Fibroblast of lung (primary cell): ENCODE measurements around the gene ZBTB32. TPM values are rescaled to one million over a fixed set of nuclear protein-coding genes. Genes with fewer than 3 reads are reported as not detected.

Experiments
- DNase-seq, 2 donors: peaks; one replicate each; pipeline versions ENCODE4 v3.0.0 to v3.0.0-alpha.2; 2010; ENCODE audit warnings: low read depth in 2 of 2
- H2AFZ ChIP-seq: 2 replicates; pipeline ENCODE4 v1.5.1; 2012; ENCODE audit warnings: low read length, control low read depth, inconsistent platforms
- H3K27ac ChIP-seq: 2 replicates; pipeline ENCODE4 v1.5.1; 2011; ENCODE audit warnings: low read length, control low read depth; ENCODE audit not compliant: insufficient read depth
- H3K27me3 ChIP-seq: 2 replicates; pipeline ENCODE4 v1.5.1; 2011; ENCODE audit warnings: mild to moderate bottlenecking, low read length; ENCODE audit not compliant: control insufficient read depth, insufficient read depth
- H3K36me3 ChIP-seq: 2 replicates; pipeline ENCODE4 v1.5.1; 2011; ENCODE audit warnings: low read length; ENCODE audit not compliant: control insufficient read depth, insufficient read depth
- H3K4me1 ChIP-seq: 2 replicates; pipeline ENCODE4 v1.5.1; 2011; ENCODE audit warnings: low read length; ENCODE audit not compliant: control insufficient read depth, insufficient read depth; ENCODE audit errors: extremely low read depth
- H3K4me2 ChIP-seq: 2 replicates; pipeline ENCODE4 v1.5.1; 2011; ENCODE audit warnings: low read length, control low read depth; ENCODE audit not compliant: insufficient read depth; ENCODE audit errors: extremely low read depth
- H3K4me3 ChIP-seq, 4 experiments: fragments of 200-600 bp in 1 of 4; sonication (generic) in 1 of 4; replicated peaks in 1 of 4; 2 replicates each; pipeline ENCODE4 v1.5.1; 2011 to 2016; ENCODE audit warnings: low read length in 4 of 4, low read depth in 3 of 4, mild to moderate bottlenecking in 3 of 4, control low read depth in 2 of 4, inconsistent platforms in 1 of 4, mixed read lengths in 1 of 4; ENCODE audit not compliant: insufficient read depth in 1 of 4; ENCODE audit errors: control extremely low read depth in 1 of 4
- H3K79me2 ChIP-seq: 2 replicates; pipeline ENCODE4 v1.5.1; 2012; ENCODE audit warnings: mild to moderate bottlenecking, low read length, inconsistent platforms; ENCODE audit not compliant: control insufficient read depth, insufficient read depth
- H3K9ac ChIP-seq: 2 replicates; pipeline ENCODE4 v1.5.1; 2011; ENCODE audit warnings: mild to moderate bottlenecking, low read length, control low read depth; ENCODE audit not compliant: insufficient read depth
- H3K9me3 ChIP-seq: 2 replicates; pipeline ENCODE4 v1.5.1; 2012; ENCODE audit warnings: low read depth, low read length; ENCODE audit not compliant: control insufficient read depth, insufficient read depth
- H4K20me1 ChIP-seq: 2 replicates; pipeline ENCODE4 v1.5.1; 2011; ENCODE audit warnings: low read length; ENCODE audit not compliant: control insufficient read depth, insufficient read depth; ENCODE audit errors: extremely low read depth
- CTCF ChIP-seq, 2 donors: IDR thresholded peaks in 1 of 2; conservative IDR thresholded peaks in 1 of 2; 1 replicate in 1 of 2; 2 replicates in 1 of 2; pipeline ENCODE4 v1.5.1; 2011 to 2012; ENCODE audit warnings: low read length in 2 of 2, control low read depth in 1 of 2, inconsistent platforms in 1 of 2, low read depth in 1 of 2, mild to moderate bottlenecking in 1 of 2
- EZH2 ChIP-seq: IDR thresholded peaks from 2 replicates; pipeline ENCODE4 v1.5.1; 2012; ENCODE audit warnings: low read length, control low read depth, mild to moderate bottlenecking; ENCODE audit errors: missing control alignments
- polyA plus RNA-seq, 2 donors: library from polyadenylated mRNA; depleted of rRNA in 1 of 2; stranded (reverse) in 1 of 2; unstranded in 1 of 2; fragments of >200 nt; gene quantifications; 2 replicates each; pipeline ENCODE4 v1.2.1, GENCODE V29; 2011 to 2012; ENCODE audit warnings: missing spikeins in 1 of 2
- total RNA-seq: library from RNA; depleted of rRNA; stranded (reverse); fragments of >200 nt; gene quantifications from 2 replicates; pipeline ENCODE4 v1.2.1, GENCODE V29; 2014

The ZBTB32 gene
- total and polyA plus RNA-seq, 2 donors (not counting 1 experiment from before 2014, with no cell fraction given): not detected

- TF ChIP-seq CTCF (conservative IDR thresholded peaks at IDR 0.05 in 1 of 2, IDR thresholded peaks at IDR 0.05 in 1 of 2; ENCODE audit: low read depth in 1 of 2, low read length in 2 of 2) (no peak), EZH2 (no peak)
Observed at GRCh38 chr19:35666251-35666913, 38.0 kb upstream of the ZBTB32 start, which contains the start of gene UPK1A. TSS of gene UPK1A (plus strand) at chr19:35666517. CDS start at chr19:35666813, 296 bp downstream.

GRCh38 chr19:35669566-35669965 lies 34.8 kb upstream of the ZBTB32 start:
- no peak overlapping the region for H3K27ac ChIP-seq
- H4K20me1 ChIP-seq: no peaks in the 10 kb centered on the region
- TF ChIP-seq EZH2: no peak
- no peak for TF ChIP-seq CTCF (conservative IDR thresholded peaks at IDR 0.05 in 1 of 2, IDR thresholded peaks at IDR 0.05 in 1 of 2; ENCODE audit: low read depth in 1 of 2, low read length in 2 of 2)
- H3K9me3 ChIP-seq: no peaks in the 10 kb centered on the region
- H3K27me3 ChIP-seq: no peaks in the 10 kb centered on the region
- H2AFZ ChIP-seq: no peak overlapping the region
- no peak overlapping the region for H3K9ac ChIP-seq
- no peak for DNase-seq
- no peak overlapping the region for H3K4me3 ChIP-seq
- H3K36me3 ChIP-seq: no peaks in the 10 kb centered on the region
- no peak overlapping the region for H3K4me2 ChIP-seq
- no peaks in the 10 kb centered on the region for H3K79me2 ChIP-seq
- H3K4me1 ChIP-seq: no peaks in the 10 kb centered on the region

More at GRCh38 chr19:35666251-35666913, 38.0 kb upstream of the ZBTB32 start, which contains the start of gene UPK1A:
- no peaks in the 10 kb centered on the region for H4K20me1 ChIP-seq
- H3K9me3 ChIP-seq: no peaks in the 10 kb centered on the region
- H3K79me2 ChIP-seq: no peaks in the 10 kb centered on the region
- no peak within 1 kb of the TSS for H3K4me2 ChIP-seq
- H3K4me1 ChIP-seq: no peaks in the 10 kb centered on the region
- H3K27ac ChIP-seq: no peak within 1 kb of the TSS
- DNase-seq: no peak
- H3K9ac ChIP-seq: no peak within 1 kb of the TSS
- H2AFZ ChIP-seq: no peak within 1 kb of the TSS
- no peaks in the 10 kb centered on the region for H3K27me3 ChIP-seq
- H3K36me3 ChIP-seq: no peaks in the 10 kb centered on the region
- no peak within 1 kb of the TSS for H3K4me3 ChIP-seq

- H3K27ac ChIP-seq: no peak overlapping the region
- no peak overlapping the region for H2AFZ ChIP-seq
- no peaks in the 10 kb centered on the region for H3K9me3 ChIP-seq
- no peak overlapping the region for H3K4me2 ChIP-seq
- TF ChIP-seq CTCF (conservative IDR thresholded peaks at IDR 0.05 in 1 of 2, IDR thresholded peaks at IDR 0.05 in 1 of 2; ENCODE audit: low read depth in 1 of 2, low read length in 2 of 2) (no peak), EZH2 (no peak)
- no peaks in the 10 kb centered on the region for H3K27me3 ChIP-seq
- H4K20me1 ChIP-seq: no peaks in the 10 kb centered on the region
- no peak overlapping the region for H3K9ac ChIP-seq
- H3K4me3 ChIP-seq: no peak overlapping the region
- DNase-seq: no peak
- no peaks in the 10 kb centered on the region for H3K36me3 ChIP-seq
- H3K4me1 ChIP-seq: no peaks in the 10 kb centered on the region
- no peaks in the 10 kb centered on the region for H3K79me2 ChIP-seq
Observed at GRCh38 chr19:35669974-35670373, 34.4 kb upstream of the ZBTB32 start.
